NCI-H526 treated with DMSO at 0.1 percent for 48 hours (cell line): ENCODE results near the gene CDYL.

Source experiments
- DNase-seq: peaks from one replicate; lab custom pipeline; 2025; lab: John Stamatoyannopoulos, UW

The CDYL gene

DNA sequence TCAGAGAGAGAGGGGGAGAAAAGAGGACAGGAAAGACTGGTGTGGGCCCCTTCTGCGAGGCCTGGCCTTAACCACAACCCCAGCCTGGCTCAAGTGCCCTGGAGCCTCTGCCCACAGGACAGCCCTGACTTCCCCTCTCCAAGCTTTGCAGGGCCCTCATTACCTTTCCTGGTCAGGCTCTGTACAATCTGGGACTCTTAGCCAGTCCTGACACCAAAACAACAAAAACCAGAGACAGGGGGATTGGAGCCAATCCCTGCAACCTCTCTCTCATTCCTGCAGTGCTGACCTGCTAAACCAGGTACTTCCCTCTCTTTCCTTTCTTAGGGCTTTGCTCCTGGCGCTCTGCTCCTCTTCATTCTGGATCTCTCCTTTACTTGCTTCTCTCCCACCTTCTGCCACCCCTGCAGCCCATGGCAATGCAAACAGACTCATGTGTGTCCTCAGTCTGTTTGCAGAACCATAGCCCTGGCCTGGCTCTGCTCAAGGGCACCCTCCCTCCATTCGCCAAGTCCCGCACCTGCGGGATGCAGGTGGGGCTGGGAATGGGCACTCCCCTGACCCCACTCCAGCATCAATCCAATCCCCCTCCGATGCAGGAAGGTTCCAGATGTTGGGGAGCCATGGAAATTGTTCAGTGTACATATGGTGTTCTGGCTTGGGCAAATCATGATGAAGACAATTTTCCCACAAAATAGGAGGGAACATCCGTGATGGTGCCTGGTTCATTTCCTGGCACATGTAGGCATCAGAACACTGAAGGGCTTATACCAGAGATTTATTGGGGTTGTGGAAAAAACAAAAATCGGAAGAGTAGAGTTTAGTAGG lies 189.6 kb downstream of the CDYL start:
- no peak for DNase-seq

DNA sequence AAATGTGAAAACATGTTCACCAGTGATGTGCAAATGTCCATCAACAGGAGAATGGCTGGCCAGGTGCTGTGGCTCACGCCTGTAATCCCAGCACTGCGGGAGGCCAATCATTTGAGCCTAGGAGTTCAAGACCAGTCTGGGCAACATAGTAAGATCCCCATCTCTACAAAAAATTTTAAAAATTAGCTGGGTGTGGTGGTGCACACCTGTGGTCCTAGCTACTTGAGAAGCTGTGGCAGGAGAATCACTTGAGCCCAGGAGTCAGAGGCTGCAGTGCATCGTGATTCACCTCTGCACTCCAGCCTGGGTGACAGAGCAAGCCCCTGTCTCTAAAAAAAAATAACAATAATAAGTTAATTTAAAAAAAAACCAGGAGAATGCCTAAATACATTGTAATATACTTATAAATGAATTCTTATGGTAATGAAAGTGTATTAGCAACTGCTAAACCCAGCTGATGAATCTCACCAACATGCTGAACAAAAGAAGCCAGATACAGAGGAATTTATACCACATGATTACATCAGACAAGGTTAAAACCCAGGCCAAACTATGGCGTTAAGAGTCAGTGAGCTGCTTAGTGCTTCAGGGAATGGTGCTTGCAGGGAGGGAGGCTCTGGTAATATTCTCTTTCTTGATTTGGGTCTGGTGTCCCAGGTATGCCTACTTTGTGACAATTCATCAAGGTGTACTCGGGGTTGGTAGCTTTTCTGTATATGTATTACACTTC lies 191.3 kb downstream of the CDYL start:
- DNase-seq, result no peak

DNA sequence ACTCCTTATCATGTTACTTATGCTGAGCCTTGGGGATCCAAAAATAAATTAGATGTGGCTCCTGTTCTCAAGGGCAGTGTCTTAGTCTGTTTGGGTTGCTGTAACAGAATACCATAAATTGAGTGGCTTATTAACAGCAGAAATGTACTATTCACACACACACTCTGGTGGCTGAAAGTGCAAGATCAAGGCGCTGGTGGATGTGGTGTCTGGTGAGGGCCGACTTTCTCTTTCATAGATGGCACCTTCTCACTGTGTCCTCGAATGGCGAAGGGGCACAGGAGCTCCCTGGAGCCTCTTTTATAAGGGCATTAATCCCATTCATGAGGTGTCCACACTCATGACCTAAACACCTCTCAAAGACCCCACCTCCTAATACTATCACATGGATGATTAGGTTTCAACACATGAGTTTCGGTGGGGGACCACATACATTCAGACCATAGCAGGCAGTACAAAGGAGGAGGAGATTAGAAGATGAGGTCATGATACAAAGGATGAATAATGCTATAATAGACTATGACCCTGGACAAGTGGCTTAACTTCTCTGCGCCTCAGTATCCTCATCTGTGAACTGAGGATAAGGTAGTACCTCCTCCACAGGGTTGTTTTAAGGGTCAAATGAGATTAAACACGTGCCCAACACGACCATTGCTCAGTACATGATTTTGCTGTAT lies 193.5 kb downstream of the CDYL start:
- DNase-seq, result no peak

DNA sequence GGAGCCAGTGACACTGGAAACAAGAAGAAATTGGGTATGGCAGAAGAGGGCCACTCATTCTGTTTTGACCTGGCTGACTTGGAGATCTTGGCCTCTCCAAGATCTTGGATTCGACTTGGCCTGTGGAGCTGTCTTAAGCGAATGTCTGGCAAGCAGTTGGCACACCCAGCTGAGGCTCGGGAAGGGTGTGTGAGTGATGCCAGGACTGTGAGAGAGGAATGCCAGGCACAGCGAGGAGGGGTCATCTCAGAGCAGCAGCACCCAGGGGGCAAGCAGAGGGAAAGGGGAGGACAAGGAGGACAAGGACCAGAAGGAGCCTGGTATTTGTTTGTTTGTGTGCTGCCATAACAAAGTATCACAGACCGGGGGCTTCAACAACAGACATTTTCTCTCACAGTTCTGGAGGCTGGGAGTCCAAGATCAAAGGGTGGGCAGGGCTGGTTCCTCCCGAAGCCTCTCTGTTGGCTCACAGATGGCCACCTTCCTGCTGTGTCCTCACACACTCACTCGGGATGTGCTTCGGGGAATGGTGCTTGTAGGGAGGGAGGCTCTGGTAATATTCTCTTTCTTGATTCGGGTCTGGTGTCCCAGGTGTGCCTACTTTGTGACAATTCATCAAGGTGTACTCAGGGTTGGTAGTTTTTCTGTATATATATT lies 194.7 kb downstream of the CDYL start:
- DNase-seq, result no peak

DNA sequence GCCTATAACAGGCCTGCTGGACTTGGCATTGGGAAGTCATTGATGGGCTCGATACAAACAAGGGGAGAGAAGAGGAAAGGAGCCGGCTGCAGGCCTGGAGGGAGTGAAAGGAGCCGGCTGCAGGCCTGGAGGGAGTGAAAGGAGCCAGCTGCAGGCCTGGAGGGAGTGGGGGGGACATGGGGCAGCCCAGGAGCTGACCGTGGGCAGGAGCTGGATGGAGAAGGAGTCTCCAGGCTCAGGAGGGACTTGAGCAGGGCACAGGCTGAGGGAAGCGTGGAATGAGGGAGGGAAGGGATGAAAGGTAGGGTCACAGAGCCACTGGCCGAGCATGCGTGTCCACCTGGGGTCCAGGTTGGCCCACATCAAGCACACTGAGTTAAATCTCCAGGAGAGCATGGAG lies 195.6 kb downstream of the CDYL start:
- no peak for DNase-seq

DNA sequence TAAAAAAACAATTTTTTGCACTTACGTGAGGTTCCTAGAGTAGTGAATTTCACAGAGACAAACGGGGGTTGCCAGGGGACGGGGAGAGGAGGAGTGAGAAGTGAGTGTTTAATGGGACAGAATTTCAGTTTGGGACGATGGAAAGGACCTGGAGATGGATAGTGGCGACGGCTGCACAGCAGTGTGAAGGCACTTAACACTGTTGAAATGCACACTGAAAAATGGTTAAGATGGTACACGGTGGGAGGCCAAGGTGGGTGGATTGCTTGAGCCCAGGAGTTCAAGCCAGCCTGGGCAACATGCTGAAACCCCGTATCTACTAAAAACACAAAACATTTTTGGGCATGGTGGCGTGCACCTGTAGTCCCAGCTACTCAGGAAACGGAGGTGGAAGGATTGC lies 196.2 kb downstream of the CDYL start:
- DNase-seq, result no peak

DNA sequence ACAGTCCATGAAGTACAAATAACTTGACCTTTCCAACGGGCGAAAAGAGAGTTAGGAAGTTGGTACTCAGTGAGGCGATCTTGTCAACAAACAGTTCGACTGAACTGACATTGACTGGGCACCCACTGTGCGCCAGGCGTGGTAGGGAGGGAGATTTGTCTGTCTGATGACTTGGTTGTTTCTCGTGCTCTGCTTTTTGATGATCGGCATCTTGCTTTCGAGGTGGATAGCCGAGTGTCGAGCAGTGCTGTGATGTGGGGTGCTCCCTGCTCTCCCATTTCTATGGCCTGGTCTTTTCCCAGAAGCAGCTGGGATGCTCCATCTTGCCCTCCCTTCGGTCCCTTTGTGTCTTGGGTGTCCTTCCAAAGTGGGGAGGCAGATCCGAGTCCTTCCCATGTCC lies 197.2 kb downstream of the CDYL start:
- DNase-seq, result no peak

DNA sequence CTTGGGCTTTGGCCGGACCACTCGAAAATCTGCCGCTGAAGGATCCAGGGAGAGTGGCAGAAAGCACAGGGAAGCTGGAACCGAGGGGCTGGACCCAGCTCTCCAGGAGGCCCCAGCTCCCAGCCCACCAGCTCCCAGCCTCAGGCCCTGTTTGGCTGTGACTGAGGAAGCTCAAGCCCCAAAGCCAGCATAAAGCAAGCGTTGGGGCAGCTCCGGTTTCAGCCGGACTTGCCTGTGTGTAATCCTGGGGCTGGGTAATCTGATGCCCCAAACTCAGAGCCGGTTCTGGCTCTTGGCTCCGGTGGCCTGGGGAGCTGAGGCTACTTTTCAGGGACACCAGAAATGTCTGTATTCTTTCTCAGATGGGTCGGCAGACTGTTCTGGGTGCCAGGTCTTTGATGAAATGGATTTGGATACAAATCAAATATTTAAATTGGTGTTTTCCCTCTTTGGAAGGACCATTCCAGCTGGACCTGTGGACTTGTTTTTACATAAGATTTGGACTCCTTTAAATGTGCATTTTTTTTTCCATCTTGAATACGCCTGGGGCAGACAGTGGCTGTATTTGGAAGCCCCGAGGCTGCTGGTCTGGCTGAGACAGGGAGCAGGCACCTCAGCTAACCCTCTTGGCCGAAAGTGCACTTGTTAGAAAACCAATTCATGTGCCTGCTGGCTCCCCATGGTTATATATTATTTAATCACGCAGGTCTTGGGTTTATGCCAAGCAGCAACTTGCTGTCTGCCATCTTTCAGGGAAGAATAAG lies 198.0 kb downstream of the CDYL start:
- DNase-seq, result no peak

DNA sequence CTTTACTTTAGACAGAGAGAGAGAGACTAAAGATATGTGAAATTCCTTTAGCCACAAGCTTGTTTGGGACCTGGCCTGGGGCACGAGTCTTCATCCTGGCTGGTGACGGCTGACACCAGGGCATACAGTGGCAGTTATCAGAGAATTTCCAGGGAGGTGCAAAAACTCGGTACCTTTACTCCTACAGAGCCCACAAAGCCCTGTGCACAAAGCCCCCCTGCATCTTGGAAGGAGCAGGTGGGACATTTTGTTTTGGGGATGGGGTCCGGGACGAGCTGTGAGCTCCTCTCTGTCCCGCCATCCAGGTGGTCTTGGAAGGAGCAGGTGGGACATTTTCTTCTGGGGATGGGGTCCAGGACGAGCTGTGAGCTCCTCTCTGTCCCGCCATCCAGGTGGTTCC lies 198.8 kb downstream of the CDYL start:
- no peak for DNase-seq

DNA sequence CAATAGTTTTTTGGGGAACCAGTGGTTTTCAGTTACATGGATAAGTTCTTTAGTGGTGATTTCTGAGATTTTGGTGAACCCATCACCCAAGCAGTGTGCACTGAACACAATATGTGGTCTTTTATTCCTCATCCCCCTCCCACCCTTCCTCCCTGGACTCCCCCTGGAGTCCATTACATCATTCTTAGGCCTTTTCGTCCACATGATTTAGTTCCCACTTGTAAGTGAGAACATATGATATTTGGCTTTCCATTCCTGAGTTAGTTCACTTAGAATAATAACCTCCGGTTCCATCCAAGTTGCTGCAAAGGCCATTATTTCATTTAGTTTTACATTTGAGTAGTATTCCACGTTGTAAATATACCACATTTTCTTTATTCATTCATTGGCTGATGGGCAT lies 199.3 kb downstream of the CDYL start:
- DNase-seq, result no peak

DNA sequence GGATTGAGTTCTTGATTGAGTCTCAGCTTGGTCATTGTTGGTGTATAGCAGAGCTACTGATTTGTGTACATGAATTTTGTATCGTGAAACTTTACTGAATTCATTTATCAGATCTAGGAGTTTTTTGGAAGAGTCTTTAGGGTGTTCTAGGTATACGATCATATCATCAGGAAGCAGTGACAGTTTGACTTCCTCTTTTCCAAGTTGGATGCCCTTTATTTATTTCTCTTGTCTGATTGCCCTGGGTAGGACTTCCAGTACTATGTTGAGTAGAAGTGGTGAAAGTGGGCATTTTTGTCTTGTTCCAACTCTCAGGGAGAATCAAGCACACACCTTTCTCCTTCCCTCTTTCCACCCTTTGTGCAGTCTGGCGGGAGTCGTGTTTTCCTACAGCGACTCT lies 201.3 kb downstream of the CDYL start:
- DNase-seq, result no peak

DNA sequence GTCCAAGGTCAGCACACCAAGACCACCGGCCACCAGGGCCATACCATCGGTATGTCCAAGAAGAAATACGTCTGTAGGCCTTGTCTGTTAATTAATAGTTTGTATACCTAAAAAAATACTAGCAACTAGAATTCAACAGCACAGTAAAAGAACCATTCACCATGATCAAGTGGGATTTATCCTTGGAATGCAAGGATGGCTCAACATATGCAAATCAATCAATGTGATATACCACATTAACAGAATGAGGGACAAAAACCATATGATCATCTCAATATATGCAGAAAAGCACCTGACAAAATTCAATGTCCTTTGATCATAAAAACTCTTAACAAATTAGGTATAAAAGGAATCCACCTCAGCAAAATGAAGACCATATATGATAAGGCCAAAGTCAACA lies 203.2 kb downstream of the CDYL start:
- DNase-seq, result no peak

DNA sequence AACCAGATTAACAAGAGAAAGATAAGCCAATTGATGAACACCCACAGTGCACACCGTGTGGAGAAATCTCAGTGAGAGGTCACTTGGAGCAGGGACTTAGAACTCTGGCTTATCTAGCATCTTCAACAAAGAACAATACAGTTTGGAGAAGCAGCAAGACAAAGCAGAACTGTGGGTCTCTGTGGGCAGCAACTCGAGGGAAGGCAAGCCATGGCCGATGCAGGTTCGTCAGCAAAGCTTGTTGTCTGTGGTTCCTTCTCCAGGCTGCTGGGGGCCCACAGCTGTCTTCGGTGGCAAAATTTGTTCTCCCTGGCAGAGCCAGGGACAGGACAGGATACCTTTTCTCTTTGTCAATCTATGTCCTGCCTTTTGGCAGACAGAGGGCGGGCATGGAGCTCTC lies 205.6 kb downstream of the CDYL start:
- DNase-seq, result no peak

DNA sequence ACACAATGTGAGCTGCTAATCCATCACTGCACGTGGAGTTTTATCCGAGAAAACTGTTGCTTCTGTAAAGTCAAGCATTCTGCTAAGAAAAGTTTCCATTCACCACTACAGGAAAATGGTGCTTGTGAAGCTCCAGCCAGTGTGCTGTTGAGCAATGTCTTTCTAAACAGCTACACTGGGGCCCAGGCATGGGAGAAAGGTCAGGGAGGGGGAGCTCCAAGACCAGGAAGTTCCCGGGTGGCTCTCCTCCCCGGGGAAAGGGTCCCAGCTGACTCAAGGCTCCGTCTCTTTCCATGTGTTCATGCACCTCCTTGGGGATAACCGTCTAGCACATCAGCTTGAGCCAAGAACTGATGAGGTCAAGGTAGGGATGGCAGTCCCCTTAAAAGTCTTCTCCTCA lies 207.1 kb downstream of the CDYL start:
- DNase-seq, result no peak

DNA sequence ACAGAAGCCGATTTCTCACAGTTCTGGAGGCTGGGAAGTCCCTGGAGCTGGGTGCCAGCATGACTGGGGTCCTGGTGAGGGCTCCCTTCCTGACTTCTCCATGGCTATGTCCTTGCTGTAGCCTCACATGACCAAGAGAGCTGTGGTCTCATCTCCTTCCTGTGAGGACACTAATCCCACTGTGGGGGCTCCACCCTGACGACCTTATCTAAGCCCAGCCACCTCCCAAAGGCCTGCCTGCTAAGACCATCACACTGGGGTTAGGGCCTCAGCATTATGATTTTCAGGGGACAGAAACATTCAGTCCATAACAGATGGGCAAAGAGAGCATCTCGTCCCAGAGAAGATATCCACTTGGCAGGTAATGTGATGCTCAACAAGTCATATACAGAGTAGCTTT lies 210.8 kb downstream of the CDYL start:
- DNase-seq, result no peak

DNA sequence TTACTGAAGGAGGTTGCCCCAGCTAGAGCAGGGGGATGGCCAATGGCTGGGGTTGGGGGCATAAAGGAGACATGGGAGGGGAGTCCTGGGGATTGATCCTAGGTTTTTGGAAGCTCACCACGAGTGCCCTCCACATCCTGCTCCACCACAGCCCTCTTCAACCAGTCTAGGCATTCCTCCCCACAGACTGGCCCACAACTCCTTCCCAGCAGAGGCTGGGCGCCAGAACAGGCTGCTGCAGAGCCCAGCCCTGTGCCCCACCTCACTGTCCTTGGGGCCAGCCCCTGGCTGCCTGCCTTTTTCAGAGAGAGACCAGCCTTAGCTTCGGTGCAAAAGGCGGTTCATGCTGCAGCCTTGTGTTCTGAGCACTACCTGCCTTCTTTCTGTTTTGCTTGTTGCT lies 211.2 kb downstream of the CDYL start:
- no peak for DNase-seq

DNA sequence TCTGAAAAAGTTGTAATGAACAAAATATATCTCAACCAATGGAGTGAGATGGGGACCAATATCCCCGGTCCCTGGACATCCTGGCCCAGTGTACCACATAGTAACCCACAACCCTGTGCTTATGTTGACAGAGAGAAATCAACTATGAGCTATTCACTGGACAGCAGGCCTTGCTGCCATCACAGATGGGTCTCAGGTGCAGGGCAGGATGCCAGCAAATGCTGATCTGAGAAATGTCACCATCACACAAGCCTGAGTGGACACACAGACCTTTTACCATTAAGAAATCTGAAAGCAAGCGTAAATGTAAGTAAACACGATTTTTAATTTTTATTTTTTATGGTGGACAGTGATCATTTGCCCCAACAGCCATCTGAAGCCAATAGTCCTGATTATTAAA lies 218.5 kb downstream of the CDYL start:
- DNase-seq, result no peak

DNA sequence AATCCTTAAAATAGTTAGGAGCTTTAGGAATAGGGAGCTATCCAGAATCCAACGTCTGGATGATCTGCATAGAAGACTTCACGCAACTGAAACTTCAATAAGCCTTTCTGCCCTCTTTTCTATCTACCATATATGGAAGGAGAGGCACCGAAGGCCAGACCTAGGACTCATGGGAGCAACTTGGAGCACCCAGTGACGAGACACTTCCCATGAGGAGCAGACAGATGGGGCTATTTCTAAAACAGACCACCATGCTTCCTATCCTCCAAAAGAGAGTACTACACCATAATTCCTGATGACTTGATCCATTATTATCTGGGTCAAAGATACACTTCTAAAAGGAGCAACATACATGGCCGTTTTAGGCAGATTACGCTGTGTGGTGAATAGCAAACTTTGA lies 221.7 kb downstream of the CDYL start:
- DNase-seq, result no peak

DNA sequence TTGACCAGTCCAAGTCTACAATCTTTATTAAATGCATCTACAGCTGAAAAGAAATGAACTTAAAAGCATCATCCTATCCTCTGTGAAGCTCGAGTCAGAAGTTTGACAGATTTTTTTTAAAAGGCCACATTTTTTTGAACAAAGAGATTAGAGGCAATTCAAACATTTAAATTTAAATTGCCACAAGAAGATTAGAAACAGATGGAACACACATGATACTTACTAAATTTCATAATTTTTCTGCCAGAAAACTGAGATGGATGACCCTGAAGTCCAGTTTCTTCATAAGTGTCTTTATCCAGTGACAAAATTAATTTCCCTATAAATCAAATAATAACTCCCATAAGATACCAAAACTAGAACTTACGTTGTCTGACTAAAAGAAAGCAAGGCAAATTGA lies 223.4 kb downstream of the CDYL start:
- no peak for DNase-seq

DNA sequence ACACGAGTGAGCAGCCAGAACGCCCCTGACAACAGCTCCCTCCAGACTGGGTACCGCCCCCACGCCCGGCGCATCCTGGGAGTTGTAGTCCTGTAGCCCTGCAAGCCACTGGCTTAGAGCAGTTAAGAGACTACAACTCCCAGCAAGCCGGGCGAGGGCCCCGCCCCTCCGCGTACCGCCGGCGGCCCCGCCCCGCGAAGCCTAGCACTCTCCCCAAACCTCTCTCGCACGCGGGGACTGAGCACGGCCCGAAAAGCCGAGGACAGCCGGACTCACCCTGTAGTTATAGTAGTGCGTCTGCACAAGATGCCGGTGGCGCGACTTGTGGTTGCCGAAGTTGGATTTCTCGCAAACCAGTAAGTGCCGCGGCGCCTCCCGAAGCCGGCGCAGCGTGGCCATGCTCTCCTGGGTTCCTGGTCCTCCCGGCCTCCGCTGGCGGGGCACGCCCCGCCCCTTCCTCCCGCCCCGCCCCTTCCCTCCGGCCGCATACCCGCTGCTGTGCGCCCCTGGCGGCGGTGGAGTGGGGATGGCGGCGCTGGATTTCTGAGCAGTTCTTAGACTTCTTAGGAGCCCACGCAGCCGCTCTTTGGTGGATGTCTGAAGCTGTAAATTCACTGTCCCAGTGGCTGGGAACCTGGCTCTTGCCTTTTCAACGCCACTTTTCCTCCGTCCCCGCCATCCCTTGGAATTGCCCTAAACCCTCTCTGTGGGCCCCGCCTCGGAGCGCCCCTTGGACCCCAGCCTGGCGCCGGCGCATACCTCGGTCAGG lies 227.6 kb downstream of the CDYL start, which contains the start of gene RPP40:
Gene RPP40 (minus strand): TSS at position 434 of the 769 bp plus-strand sequence. CDS start 35 bp downstream, at position 399.
- peak; percentile 92 for DNase-seq
